GM12875 (cell line): ENCODE measurements around the gene HELZ.
A peak's percentile ranks its signal among the peaks of the same experiment; 100 is the strongest.

Source experiments
- H3K4me3 ChIP-seq: one replicate; pipeline ENCODE4 v1.5.1; 2011; ENCODE audit warnings: low read depth, low read length, control low read depth
- CTCF ChIP-seq: IDR thresholded peaks from 2 replicates; pipeline ENCODE4 v1.5.1; 2011; ENCODE audit warnings: low read depth, mild to moderate bottlenecking, control low read depth, inconsistent platforms, low read length, moderate library complexity, borderline replicate concordance; ENCODE audit not compliant: insufficient read depth

HELZ gene

GRCh38 chr17:67085406-67085805 is 159.6 kb downstream of the HELZ start:
- no peak for TF ChIP-seq CTCF
- H3K4me3 ChIP-seq: no peak overlapping the region

GRCh38 chr17:67082107-67082506 is 162.9 kb downstream of the HELZ start:
- H3K4me3 ChIP-seq: no peak overlapping the region
- peak; percentile 12; the same call in 1 of the 2 replicates for TF ChIP-seq CTCF

- no peak for TF ChIP-seq CTCF
- H3K4me3 ChIP-seq: no peak overlapping the region
Measured at GRCh38 chr17:67080804-67081203, 164.2 kb downstream of the HELZ start.

GRCh38 chr17:67079491-67079890 is 165.5 kb downstream of the HELZ start:
- H3K4me3 ChIP-seq: no peak overlapping the region
- no peak for TF ChIP-seq CTCF

GRCh38 chr17:67078292-67078691 is 166.7 kb downstream of the HELZ start:
- no peak for TF ChIP-seq CTCF
- H3K4me3 ChIP-seq: no peak overlapping the region

GRCh38 chr17:67076290-67076689 is 168.7 kb downstream of the HELZ start:
- TF ChIP-seq CTCF: no peak
- H3K4me3 ChIP-seq: no peak overlapping the region

- no peak overlapping the region for H3K4me3 ChIP-seq
- no peak for TF ChIP-seq CTCF
Measured at GRCh38 chr17:67074781-67075180, 170.2 kb downstream of the HELZ start.
